ENCODE measurements around the gene PWP1. TPM values are rescaled to one million over a fixed set of nuclear protein-coding genes. Genes with fewer than 3 reads are reported as not detected.

PWP1 gene
- total and polyA plus RNA-seq, 2 experiments from 2014 or later, result 110 to 211 TPM

DNA sequence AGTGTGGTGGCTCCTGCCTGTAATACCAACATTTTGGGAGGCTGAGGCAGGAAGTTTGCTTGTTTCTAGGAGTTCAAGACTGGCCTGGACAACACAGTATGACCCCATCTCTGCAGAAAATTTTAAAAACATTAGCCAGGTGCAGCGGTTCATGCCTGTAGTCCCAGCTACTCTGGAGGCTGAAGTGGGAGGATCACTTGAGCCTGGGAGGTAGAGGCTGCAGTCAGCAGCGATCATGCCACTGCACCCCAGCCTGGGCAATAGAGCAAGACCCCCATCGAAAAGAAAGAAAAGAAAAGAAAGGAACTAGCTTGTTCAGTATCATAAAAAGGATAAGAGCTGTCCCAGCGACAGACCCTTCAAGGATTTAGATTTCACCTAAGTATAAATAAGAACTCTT is 18.1 kb upstream of the PWP1 start:
- Histone ChIP-seq H3K9me2 (ENCODE audit: insufficient read depth) (peaks cover 6% of the 10 kb centered on the region; the same call in 1 of the 2 replicates), H4K20me1 (replicated peaks; ENCODE audit: insufficient read depth) (no peaks in the 10 kb centered on the region), H3K4me1 (ENCODE audit: insufficient read depth) (peaks cover 26% of the 10 kb centered on the region), H3K4me2 (no peak overlapping the region), H3K27me3 (ENCODE audit: insufficient read depth) (no peaks in the 10 kb centered on the region), H3F3A (replicated peaks; ENCODE audit: low read depth) (0 out of 2 replicates have a peak, but pooled peaks cover 6% of the 10 kb centered on the region), H3K27ac (ENCODE audit: low read depth) (no peak overlapping the region), H3K36me3 (ENCODE audit: insufficient read depth) (no peaks in the 10 kb centered on the region), H2AFZ (no peak overlapping the region), H3K79me2 (replicated peaks; ENCODE audit: insufficient read depth) (no peaks in the 10 kb centered on the region), H3K4me3 (no peak overlapping the region)
- DNase-seq (ENCODE audit: low spot score) (no peak), ATAC-seq (no peak)
- peaks cover 37% of the 10 kb centered on the region for H3K4me1 Mint-ChIP-seq
- TF ChIP-seq ETS1 (IDR thresholded peaks at IDR 0.05), result no peak
- peaks cover 16% of the 10 kb centered on the region for H3K27me3 Mint-ChIP-seq (ENCODE audit: insufficient read depth, low read depth, poor library complexity)
- no peak overlapping the region for H3K27ac Mint-ChIP-seq
- no peaks in the 10 kb centered on the region for H3K9me3 Mint-ChIP-seq
- H3K4me3 Mint-ChIP-seq, result no peak overlapping the region
- H3K36me3 Mint-ChIP-seq (ENCODE audit: low read depth), result no peaks in the 10 kb centered on the region; the same call in 2 of the 3 replicates

DNA sequence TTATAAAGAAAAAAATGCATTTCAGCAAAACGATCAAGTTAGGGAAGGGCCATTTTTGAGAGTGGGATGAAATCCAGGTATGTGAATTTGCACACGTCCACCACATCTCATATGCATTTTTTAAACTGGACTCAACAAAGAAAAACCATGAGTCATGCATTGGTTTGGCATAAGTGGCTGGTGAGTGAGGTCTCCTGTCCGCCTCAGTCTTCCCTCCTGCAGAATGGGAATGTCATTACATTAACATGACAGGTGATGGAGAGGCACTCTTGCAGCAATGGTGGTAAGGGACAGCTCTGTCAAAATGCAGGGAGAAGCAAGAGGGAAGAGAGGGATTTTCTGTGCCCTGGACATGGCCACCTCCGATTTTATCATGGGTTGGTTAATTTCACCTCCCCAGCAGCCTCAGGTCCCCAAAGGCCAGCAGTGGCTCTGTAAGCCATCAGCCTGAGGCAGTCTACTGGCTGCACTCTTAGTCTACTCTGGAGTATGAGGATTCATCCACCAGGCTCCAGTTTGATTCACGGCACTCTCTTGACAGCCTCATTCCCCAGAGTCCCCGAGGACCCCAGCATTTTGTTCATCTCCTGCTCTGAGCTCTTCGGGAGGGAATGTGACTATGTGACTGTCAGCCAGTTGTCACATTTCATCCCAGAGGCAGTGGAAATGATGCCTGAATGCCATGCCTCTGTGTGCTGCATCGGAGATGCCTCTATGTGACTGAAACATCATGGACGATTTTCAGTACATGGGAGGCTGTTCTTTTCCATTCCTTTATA is 17.1 kb upstream of the PWP1 start:
- DNase-seq (ENCODE audit: low spot score) (no peak), ATAC-seq (no peak)
- no peak overlapping the region for H3K4me3 ChIP-seq
- Mint-ChIP-seq H3K36me3 (ENCODE audit: low read depth) (no peaks in the 10 kb centered on the region; the same call in 2 of the 3 replicates), H3K4me1 (peaks cover 27% of the 10 kb centered on the region), H3K9me3 (no peaks in the 10 kb centered on the region), H3K27ac (no peak overlapping the region), H3K27me3 (ENCODE audit: insufficient read depth, low read depth, poor library complexity) (peaks cover 14% of the 10 kb centered on the region), H3K4me3 (no peak overlapping the region)
- no peaks in the 10 kb centered on the region for H4K20me1 ChIP-seq (replicated peaks; ENCODE audit: insufficient read depth)
- H2AFZ ChIP-seq, result no peak overlapping the region
- H3K27ac ChIP-seq (ENCODE audit: low read depth), result no peak overlapping the region
- H3K4me1 ChIP-seq (ENCODE audit: insufficient read depth), result peaks cover 15% of the 10 kb centered on the region
- 0 out of 2 replicates have a peak, but pooled peaks cover 6% of the 10 kb centered on the region for H3F3A ChIP-seq (replicated peaks; ENCODE audit: low read depth)
- H3K36me3 ChIP-seq (ENCODE audit: insufficient read depth), result no peaks in the 10 kb centered on the region
- no peaks in the 10 kb centered on the region for H3K9me2 ChIP-seq (ENCODE audit: insufficient read depth)
- no peaks in the 10 kb centered on the region for H3K27me3 ChIP-seq (ENCODE audit: insufficient read depth)
- no peaks in the 10 kb centered on the region for H3K79me2 ChIP-seq (replicated peaks; ENCODE audit: insufficient read depth)
- H3K4me2 ChIP-seq, result no peak overlapping the region
- TF ChIP-seq EZH2phosphoT487 (IDR thresholded peaks at IDR 0.05; ENCODE audit: unreplicated experiment) (no peak), ZNF114 (CRISPR knock-in tag; IDR thresholded peaks at IDR 0.05) (no peak), ETS1 (IDR thresholded peaks at IDR 0.05) (no peak), POLR2AphosphoS5 (IDR thresholded peaks at IDR 0.05; ENCODE audit: low read depth) (no peak), NANOG (IDR thresholded peaks at IDR 0.05; ENCODE audit: borderline replicate concordance) (no peak), REST (IDR thresholded peaks at IDR 0.05; ENCODE audit: unreplicated experiment) (no peak), ZNF331 (CRISPR knock-in tag; IDR thresholded peaks at IDR 0.05; ENCODE audit: low read depth) (no peak), EZH2 (IDR thresholded peaks at IDR 0.05; ENCODE audit: low read depth, unreplicated experiment) (no peak), CREB1 (CRISPR knock-in tag; IDR thresholded peaks at IDR 0.05; ENCODE audit: low read depth) (no peak), JUNB (IDR thresholded peaks at IDR 0.05; ENCODE audit: unreplicated experiment) (no peak)
- TF ChIP-seq, protein P1, sequence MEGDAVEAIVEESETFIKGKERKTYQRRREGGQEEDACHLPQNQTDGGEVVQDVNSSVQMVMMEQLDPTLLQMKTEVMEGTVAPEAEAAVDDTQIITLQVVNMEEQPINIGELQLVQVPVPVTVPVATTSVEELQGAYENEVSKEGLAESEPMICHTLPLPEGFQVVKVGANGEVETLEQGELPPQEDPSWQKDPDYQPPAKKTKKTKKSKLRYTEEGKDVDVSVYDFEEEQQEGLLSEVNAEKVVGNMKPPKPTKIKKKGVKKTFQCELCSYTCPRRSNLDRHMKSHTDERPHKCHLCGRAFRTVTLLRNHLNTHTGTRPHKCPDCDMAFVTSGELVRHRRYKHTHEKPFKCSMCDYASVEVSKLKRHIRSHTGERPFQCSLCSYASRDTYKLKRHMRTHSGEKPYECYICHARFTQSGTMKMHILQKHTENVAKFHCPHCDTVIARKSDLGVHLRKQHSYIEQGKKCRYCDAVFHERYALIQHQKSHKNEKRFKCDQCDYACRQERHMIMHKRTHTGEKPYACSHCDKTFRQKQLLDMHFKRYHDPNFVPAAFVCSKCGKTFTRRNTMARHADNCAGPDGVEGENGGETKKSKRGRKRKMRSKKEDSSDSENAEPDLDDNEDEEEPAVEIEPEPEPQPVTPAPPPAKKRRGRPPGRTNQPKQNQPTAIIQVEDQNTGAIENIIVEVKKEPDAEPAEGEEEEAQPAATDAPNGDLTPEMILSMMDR (conservative IDR thresholded peaks at IDR 0.05; ENCODE audit: low read depth in 2 of 2), result no peak

Data from GM23338 (cell line).